Measurements from ENCODE around the gene PPP1R37.
A peak's percentile ranks its signal among the peaks of the same experiment; 100 is the strongest.

Gene PPP1R37

GRCh38 chr19:45076029-45076850, 16.7 kb upstream of the PPP1R37 start, which contains the start of gene ZNF296:
ZNF296 (minus strand) TSS chr19:45076478; CDS start chr19:45076373, 105 bp downstream.
- Histone ChIP-seq H4K8ac (ENCODE audit: low read length) (peak within 1 kb of the TSS; percentile 52), H2BK5ac (ENCODE audit: low read depth, low read length, poor library complexity, severe bottlenecking) (no peak within 1 kb of the TSS), H3K18ac (ENCODE audit: low read depth in 1 of 2, low read length in 2 of 2) (peak within 1 kb of the TSS; percentile 28 to 88), H4K91ac (ENCODE audit: low read length) (peak within 1 kb of the TSS; percentile 78), H2BK120ac (ENCODE audit: low read depth, low read length) (no peak within 1 kb of the TSS), H3K79me1 (replicated peaks; ENCODE audit: low read length, poor library complexity, severe bottlenecking) (peaks cover 7% of the 10 kb centered on the region), H3K9ac (ENCODE audit: low read length) (peak within 1 kb of the TSS; percentile 74), H2BK12ac (ENCODE audit: low read length in 2 of 2) (no peak within 1 kb of the TSS), H3K9me3 (ENCODE audit: control insufficient read depth, low read length) (no peaks in the 10 kb centered on the region), H2BK15ac (ENCODE audit: low read depth, poor library complexity, severe bottlenecking) (no peak within 1 kb of the TSS), H2AFZ (ENCODE audit: low read depth, low read length) (peak within 1 kb of the TSS; percentile 88), H3K23ac (ENCODE audit: low read length in 2 of 2) (peak within 1 kb of the TSS in 1 of 2 experiments; percentile 97), H3K4me3 (ENCODE audit: insufficient read depth in 1 of 2, low read depth in 1 of 2, low read length in 2 of 2) (peak within 1 kb of the TSS; percentile 61 to 78), H2AK5ac (ENCODE audit: low read length, severe bottlenecking) (peak within 1 kb of the TSS; percentile 22), H3K4me1 (ENCODE audit: control insufficient read depth, insufficient read depth, low read depth, low read length) (peaks cover 29% of the 10 kb centered on the region), H3K4me2 (ENCODE audit: low read length, poor library complexity, severe bottlenecking) (peak within 1 kb of the TSS; percentile 74), H3K27me3 (ENCODE audit: control insufficient read depth in 1 of 2, insufficient read depth in 1 of 2, low read length in 2 of 2) (no peaks in the 10 kb centered on the region), H3K14ac (ENCODE audit: low read length in 2 of 2) (peak within 1 kb of the TSS in 1 of 2 experiments; percentile 62), H3K36me3 (ENCODE audit: control insufficient read depth in 1 of 2, insufficient read depth in 2 of 2, low read depth in 1 of 2, low read length in 2 of 2) (peaks cover 12 to 17% of the 10 kb centered on the region in 2 experiments), H3K27ac (ENCODE audit: low read length, poor library complexity, severe bottlenecking) (no peak within 1 kb of the TSS), H3K4ac (ENCODE audit: low read depth in 1 of 2, low read length in 2 of 2) (peak within 1 kb of the TSS; percentile 42 to 77)
- WGBS = 1% methylated on average over 64 of the region's 81 CpGs
- peak; percentile 51 for DNase-seq

GRCh38 chr19:45076851-45077730, 15.9 kb upstream of the PPP1R37 start:
- peaks cover 29% of the 10 kb centered on the region for H3K4me1 ChIP-seq (ENCODE audit: control insufficient read depth, insufficient read depth, low read depth, low read length)
- peak overlapping the region; percentile 42 for H4K8ac ChIP-seq (ENCODE audit: low read length)
- peak overlapping the region in 1 of 2 experiments; percentile 78 for H3K4me3 ChIP-seq (ENCODE audit: insufficient read depth in 1 of 2, low read depth in 1 of 2, low read length in 2 of 2)
- H3K18ac ChIP-seq (ENCODE audit: low read depth in 1 of 2, low read length in 2 of 2) = no peak overlapping the region
- peak overlapping the region; percentile 22 to 43 for H3K4ac ChIP-seq (ENCODE audit: low read depth in 1 of 2, low read length in 2 of 2)
- H2AK5ac ChIP-seq (ENCODE audit: low read length, severe bottlenecking) = peak overlapping the region; percentile 22
- H3K36me3 ChIP-seq (ENCODE audit: control insufficient read depth in 1 of 2, insufficient read depth in 2 of 2, low read depth in 1 of 2, low read length in 2 of 2) = peaks cover 12 to 15% of the 10 kb centered on the region in 2 experiments
- no peaks in the 10 kb centered on the region for H3K27me3 ChIP-seq (ENCODE audit: control insufficient read depth in 1 of 2, insufficient read depth in 1 of 2, low read length in 2 of 2)
- DNase-seq = no peak
- no peak overlapping the region for H2BK120ac ChIP-seq (ENCODE audit: low read depth, low read length)
- no peak overlapping the region for H2BK5ac ChIP-seq (ENCODE audit: low read depth, low read length, poor library complexity, severe bottlenecking)
- peak overlapping the region in 1 of 2 experiments; percentile 31 for H3K23ac ChIP-seq (ENCODE audit: low read length in 2 of 2)
- no peak overlapping the region for H2AFZ ChIP-seq (ENCODE audit: low read depth, low read length)
- no peak overlapping the region for H2BK12ac ChIP-seq (ENCODE audit: low read length in 2 of 2)
- H3K9ac ChIP-seq (ENCODE audit: low read length) = peak overlapping the region; percentile 74
- 75% methylated on average over 15 of the region's 15 CpGs for WGBS
- no peak overlapping the region for H2BK15ac ChIP-seq (ENCODE audit: low read depth, poor library complexity, severe bottlenecking)
- no peaks in the 10 kb centered on the region for H3K9me3 ChIP-seq (ENCODE audit: control insufficient read depth, low read length)
- H3K4me2 ChIP-seq (ENCODE audit: low read length, poor library complexity, severe bottlenecking) = peak overlapping the region; percentile 74
- peaks cover 9% of the 10 kb centered on the region for H3K79me1 ChIP-seq (replicated peaks; ENCODE audit: low read length, poor library complexity, severe bottlenecking)
- H3K14ac ChIP-seq (ENCODE audit: low read length in 2 of 2) = no peak overlapping the region
- no peak overlapping the region for H3K27ac ChIP-seq (ENCODE audit: low read length, poor library complexity, severe bottlenecking)
- no peak overlapping the region for H4K91ac ChIP-seq (ENCODE audit: low read length)

GRCh38 chr19:45078390-45079062, 14.5 kb upstream of the PPP1R37 start:
- Histone ChIP-seq H3K23ac (ENCODE audit: low read length in 2 of 2) (no peak overlapping the region), H2BK12ac (ENCODE audit: low read length in 2 of 2) (no peak overlapping the region), H2AFZ (ENCODE audit: low read depth, low read length) (peak overlapping the region; percentile 79), H3K4me3 (ENCODE audit: insufficient read depth in 1 of 2, low read depth in 1 of 2, low read length in 2 of 2) (peak overlapping the region; percentile 79 to 99), H3K4me2 (ENCODE audit: low read length, poor library complexity, severe bottlenecking) (peak overlapping the region; percentile 97), H3K4me1 (ENCODE audit: control insufficient read depth, insufficient read depth, low read depth, low read length) (peaks cover 29% of the 10 kb centered on the region), H3K27ac (ENCODE audit: low read length, poor library complexity, severe bottlenecking) (no peak overlapping the region), H3K79me1 (replicated peaks; ENCODE audit: low read length, poor library complexity, severe bottlenecking) (peaks cover 19% of the 10 kb centered on the region), H3K18ac (ENCODE audit: low read depth in 1 of 2, low read length in 2 of 2) (peak overlapping the region in 1 of 2 experiments; percentile 70), H2BK15ac (ENCODE audit: low read depth, poor library complexity, severe bottlenecking) (no peak overlapping the region), H3K4ac (ENCODE audit: low read depth in 1 of 2, low read length in 2 of 2) (peak overlapping the region in 1 of 2 experiments; percentile 92), H2BK5ac (ENCODE audit: low read depth, low read length, poor library complexity, severe bottlenecking) (no peak overlapping the region), H3K14ac (ENCODE audit: low read length in 2 of 2) (no peak overlapping the region), H3K9ac (ENCODE audit: low read length) (peak overlapping the region; percentile 97), H2BK120ac (ENCODE audit: low read depth, low read length) (no peak overlapping the region), H3K27me3 (ENCODE audit: control insufficient read depth in 1 of 2, insufficient read depth in 1 of 2, low read length in 2 of 2) (no peaks in the 10 kb centered on the region), H3K9me3 (ENCODE audit: control insufficient read depth, low read length) (no peaks in the 10 kb centered on the region), H2AK5ac (ENCODE audit: low read length, severe bottlenecking) (peak overlapping the region; percentile 27), H3K36me3 (ENCODE audit: control insufficient read depth in 1 of 2, insufficient read depth in 2 of 2, low read depth in 1 of 2, low read length in 2 of 2) (peaks cover 13% of the 10 kb centered on the region in 2 experiments), H4K8ac (ENCODE audit: low read length) (peak overlapping the region; percentile 74), H4K91ac (ENCODE audit: low read length) (peak overlapping the region; percentile 70)
- WGBS = 58% methylated on average over 10 of the region's 10 CpGs
- DNase-seq = no peak

Measured in mesenchymal stem cell (in vitro differentiated cells and primary cell).